Measurements from ENCODE around the gene ARCN1.

- no peak for TF ChIP-seq CTCF (conservative IDR thresholded peaks at IDR 0.05; ENCODE audit: low read depth, low read length)
- TF ChIP-seq SMC3 (IDR thresholded peaks at IDR 0.05; ENCODE audit: low read depth, low read length), result no peak
- no peak for TF ChIP-seq RAD21 (IDR thresholded peaks at IDR 0.05; ENCODE audit: low read length)
- TF ChIP-seq MXI1 (IDR thresholded peaks at IDR 0.05; ENCODE audit: borderline replicate concordance, low read depth, low read length), result no peak
- no peak for TF ChIP-seq USF2 (IDR thresholded peaks at IDR 0.05; ENCODE audit: low read depth, low read length)
- no peak for TF ChIP-seq POLR2A (IDR thresholded peaks at IDR 0.05; ENCODE audit: low read depth, low read length)
- TF ChIP-seq CEBPB (IDR thresholded peaks at IDR 0.05; ENCODE audit: low read depth, low read length), result no peak
- no peak for TF ChIP-seq MAZ (IDR thresholded peaks at IDR 0.05; ENCODE audit: borderline replicate concordance, low read depth, low read length)
- TF ChIP-seq NFE2L2 (IDR thresholded peaks at IDR 0.05; ENCODE audit: low read depth, low read length), result no peak
- no peak for TF ChIP-seq RFX5 (IDR thresholded peaks at IDR 0.05; ENCODE audit: low read depth, low read length)
- TF ChIP-seq CHD1 (IDR thresholded peaks at IDR 0.05; ENCODE audit: low read depth, low read length), result no peak
These were observed 45.5 kb upstream of the ARCN1 start for GRCh38 chr11:118526688-118527087.

All from IMR-90 (cell line).